K562 (cell line): ENCODE measurements around the gene BRAT1. TPM values are rescaled to one million over a fixed set of nuclear protein-coding genes. Genes with fewer than 3 reads are reported as not detected.

ENCODE experiments used
- ATAC-seq: fragments of 200-7000 bp; cut with Tn5 transposase; 3 replicates; pipeline ENCODE4 v1.9.1; 2020; ENCODE audit warnings: moderate library complexity
- BruUV-seq: library from RNA; stranded (reverse); fragments of 400-500 nt; replicated peaks from 2 replicates; lab custom pipeline; 2021; lab: Mats Ljungman, UMichigan
- CTCF ChIA-PET: fragments of 300-600 bp; formaldehyde crosslinking; extraction: SDS; loops from one replicate; lab custom pipeline; 2021; ENCODE audit warnings: low intra/inter-chr PET ratio; lab: Yijun Ruan, JAX
- POLR2A ChIA-PET: fragments of 300-600, 350-650 bp; sonication (Branson Sonifier 250); formaldehyde crosslinking; extraction: SDS; loops from one replicate; lab custom pipeline; 2021; ENCODE audit warnings: antibody characterized with exemption, inconsistent platforms; lab: Yijun Ruan, JAX
- DNase-seq, 4 experiments: peaks; one replicate each; pipeline versions ENCODE4 v3.0.0 to v3.0.0-alpha.2; 2011 to 2018; ENCODE audit warnings: low spot score in 3 of 4, mixed read lengths in 3 of 4; ENCODE audit errors: extremely low read depth in 1 of 4
- FAIRE-seq: peaks from 2 replicates; lab custom pipeline; 2011; peaks lifted over from hg19 to GRCh38; lab: Jason Lieb, UNC
- H2AFZ ChIP-seq: 2 replicates; pipeline ENCODE4 v1.6.0; 2011; ENCODE audit warnings: low read depth, low read length, control low read depth, inconsistent platforms
- H3K27ac ChIP-seq: fragments of 200-600 bp; 3 replicates; pipeline ENCODE4 v1.8.0; 2011; ENCODE audit warnings: low read depth, mild to moderate bottlenecking, control low read depth, inconsistent platforms, low read length, moderate library complexity, mixed read lengths; ENCODE audit errors: extremely low read depth
- H3K27me3 ChIP-seq, 2 experiments: fragments of 300-600 bp in 1 of 2; 2 replicates in 1 of 2; 3 replicates in 1 of 2; pipeline versions ENCODE4 v1.6.0 to v1.8.0; 2011; ENCODE audit warnings: inconsistent platforms in 2 of 2, low read length in 2 of 2, mild to moderate bottlenecking in 1 of 2, mixed read lengths in 1 of 2, moderate library complexity in 1 of 2; ENCODE audit not compliant: control insufficient read depth in 2 of 2, insufficient read depth in 2 of 2
- H3K36me3 ChIP-seq: fragments of 300-600 bp; 3 replicates; pipeline ENCODE4 v1.8.0; 2011; ENCODE audit warnings: mild to moderate bottlenecking, low read length, inconsistent platforms; ENCODE audit not compliant: control insufficient read depth, insufficient read depth
- H3K4me1 ChIP-seq, 2 experiments: fragments of 200-600 bp in 1 of 2; replicated peaks in 1 of 2; 2 replicates in 1 of 2; 3 replicates in 1 of 2; pipeline versions ENCODE4 v1.5.1 to v1.8.0; 2011; ENCODE audit warnings: inconsistent platforms in 2 of 2, low read length in 2 of 2, mild to moderate bottlenecking in 1 of 2, mixed read lengths in 1 of 2, moderate library complexity in 1 of 2; ENCODE audit not compliant: control insufficient read depth in 2 of 2, insufficient read depth in 2 of 2
- H3K4me2 ChIP-seq: 2 replicates; pipeline ENCODE4 v1.6.1; 2011; ENCODE audit warnings: low read length, control low read depth, inconsistent platforms, mixed read lengths; ENCODE audit not compliant: insufficient read depth
- H3K4me3 ChIP-seq: fragments of 200-600 bp; sonication (generic), shearing (Covaris generic); 2 replicates; pipeline ENCODE4 v1.5.1; 2016; ENCODE audit warnings: control low read depth, inconsistent platforms
- H3K79me2 ChIP-seq: fragments of 200-600 bp; 3 replicates; pipeline ENCODE4 v1.8.0; 2011; ENCODE audit warnings: low read length, inconsistent platforms; ENCODE audit not compliant: control insufficient read depth, insufficient read depth
- H3K9ac ChIP-seq, 2 experiments: 2 replicates each; pipeline versions ENCODE4 v1.6.0 to v1.6.1; 2011; ENCODE audit warnings: low read depth in 2 of 2, low read length in 2 of 2, control low read depth in 1 of 2, inconsistent platforms in 1 of 2, mild to moderate bottlenecking in 1 of 2, mixed read lengths in 1 of 2; ENCODE audit not compliant: insufficient read depth in 1 of 2
- H3K9me1 ChIP-seq: one replicate; pipeline ENCODE4 v1.6.0; 2011; ENCODE audit warnings: inconsistent platforms, mild to moderate bottlenecking, low read length, moderate library complexity; ENCODE audit not compliant: control insufficient read depth, insufficient read depth
- H3K9me3 ChIP-seq: replicated peaks from 2 replicates; pipeline ENCODE4 v1.5.1; 2011; ENCODE audit warnings: low read depth, low read length, inconsistent platforms; ENCODE audit not compliant: control insufficient read depth, insufficient read depth
- H4K20me1 ChIP-seq: replicated peaks from 2 replicates; pipeline ENCODE4 v1.6.1; 2011; ENCODE audit warnings: low read length, inconsistent platforms, mixed read lengths; ENCODE audit not compliant: control insufficient read depth, insufficient read depth
- CBX3 ChIP-seq, 2 experiments: IDR thresholded peaks; 1 replicate in 1 of 2; 2 replicates in 1 of 2; pipeline ENCODE4 v1.6.1; 2012; ENCODE audit warnings: inconsistent platforms in 2 of 2, low read length in 2 of 2, borderline replicate concordance in 1 of 2, control low read depth in 1 of 2
- E2F6 ChIP-seq, 2 experiments: IDR thresholded peaks; 2 replicates each; pipeline ENCODE4 v1.6.1; 2011; ENCODE audit warnings: borderline replicate concordance in 1 of 2, control low read depth in 1 of 2, low read depth in 1 of 2, low read length in 1 of 2, mild to moderate bottlenecking in 1 of 2, mixed read lengths in 1 of 2, moderate library complexity in 1 of 2; ENCODE audit not compliant: insufficient read depth in 1 of 2, insufficient read length in 1 of 2, poor library complexity in 1 of 2, severe bottlenecking in 1 of 2; ENCODE audit errors: extremely low read depth in 1 of 2
- EGR1 ChIP-seq: fragments of 450-650 bp; conservative IDR thresholded peaks from 2 replicates; pipeline ENCODE4 v1.6.1; 2017; ENCODE audit warnings: mild to moderate bottlenecking
- HDAC2 ChIP-seq: fragments of 450-650 bp; IDR thresholded peaks from 2 replicates; pipeline ENCODE4 v1.6.1; 2016; ENCODE audit warnings: mild to moderate bottlenecking
- KDM1A ChIP-seq, 2 experiments: fragments of 450-650 bp; IDR thresholded peaks; 2 replicates each; pipeline ENCODE4 v1.6.1; 2016; ENCODE audit warnings: mild to moderate bottlenecking in 2 of 2
- LARP7 ChIP-seq: fragments of 450-650 bp; IDR thresholded peaks from 2 replicates; pipeline ENCODE4 v1.6.1; 2016
- NBN ChIP-seq: fragments of 450-650 bp; IDR thresholded peaks from 2 replicates; pipeline ENCODE4 v1.6.1; 2016; ENCODE audit warnings: low read depth, mild to moderate bottlenecking
- NFYB ChIP-seq: IDR thresholded peaks from 2 replicates; pipeline ENCODE4 v1.6.1; 2011; ENCODE audit warnings: mild to moderate bottlenecking, moderate library complexity; ENCODE audit not compliant: insufficient read length; ENCODE audit errors: extremely low read depth
- SAP30 ChIP-seq: fragments of 200-600 bp; sonication (generic); IDR thresholded peaks from 2 replicates; pipeline ENCODE4 v1.6.1; 2012; ENCODE audit warnings: borderline replicate concordance, low read depth, mild to moderate bottlenecking, moderate library complexity, low read length, control low read depth, inconsistent platforms; ENCODE audit not compliant: insufficient read depth, poor library complexity, severe bottlenecking
- SREBF2 ChIP-seq: sonication (generic); formaldehyde crosslinking; IDR thresholded peaks from 2 replicates; pipeline ENCODE4 v1.4.0; 2020; ENCODE audit warnings: mild to moderate bottlenecking, missing genetic modification reagents
- UBTF ChIP-seq, 2 experiments: IDR thresholded peaks; 2 replicates each; pipeline ENCODE4 v1.6.1; 2012; ENCODE audit warnings: improper control_type of control experiment in 2 of 2, low read depth in 2 of 2, low read length in 2 of 2, borderline replicate concordance in 1 of 2
- ZBTB8A ChIP-seq: fragments of 450-650 bp; IDR thresholded peaks from 2 replicates; pipeline ENCODE4 v1.6.1; 2018; ENCODE audit warnings: mild to moderate bottlenecking, moderate library complexity; ENCODE audit not compliant: partially characterized antibody
- ZNF263 ChIP-seq: sonication (generic); formaldehyde crosslinking; IDR thresholded peaks from 2 replicates; pipeline ENCODE4 v1.8.0; 2022; ENCODE audit warnings: mild to moderate bottlenecking, missing genetic modification reagents, borderline replicate concordance
- ZNF507 ChIP-seq: conservative IDR thresholded peaks from 2 replicates; pipeline ENCODE4 v1.6.1; 2017; ENCODE audit warnings: missing genetic modification characterization, missing compliant biosample characterization
- ZNF778 ChIP-seq: fragments of 450-650 bp; formaldehyde crosslinking; IDR thresholded peaks from 2 replicates; pipeline ENCODE4 v1.4.0; 2020; ENCODE audit warnings: mild to moderate bottlenecking, moderate library complexity
- WGBS: fragments of 100-300 bp; shearing (Covaris generic); methylation state at CpG from one replicate; pipeline ENCODE4 v1.1.6; 2016; ENCODE audit warnings: low coverage, mixed read lengths; ENCODE audit not compliant: insufficient coverage; ENCODE audit errors: missing lambda C conversion rate; 5-methylcytosine and 5-hydroxymethylcytosine counted together
- in situ Hi-C: fragments of 300-500 bp; cut with MboI; formaldehyde crosslinking; loops from 4 replicates; pipeline ENCODE4 v1.15.0; 2018; ENCODE audit warnings: inconsistent platforms, mixed read lengths
- intact Hi-C: fragments of 100-400 bp; cut with micrococcal nuclease; formaldehyde crosslinking; loops from 2 replicates; pipeline ENCODE4 v1.14.2; 2022
- polyA plus RNA-seq, 8 experiments: library from polyadenylated mRNA; depleted of rRNA in 4 of 8; stranded (reverse) in 5 of 8; unstranded in 3 of 8; fragments of >200 nt; fragmentation: Nextera tagmentation in 2 of 8; fragmentation: Illumina TruSeq in 1 of 8; extraction: Ambion mirVana in 2 of 8; extraction: Trizol in 1 of 8; gene quantifications; 2 replicates each; pipeline versions ENCODE4 v1.2.1 to v1.2.3, GENCODE V29; 2011 to 2014; ENCODE audit warnings: inconsistent platforms in 1 of 8, missing spikeins in 1 of 8
- total RNA-seq, 7 experiments: library from RNA; depleted of rRNA in 6 of 7; stranded (reverse); fragments of >200 nt in 6 of 7; fragmentation: Illumina TruSeq in 2 of 7; extraction: Trizol in 2 of 7; gene quantifications; 2 replicates each; pipeline versions ENCODE4 v1.2.1 to v1.2.3, GENCODE V29; 2011 to 2021; ENCODE audit warnings: low replicate concordance in 1 of 7

BRAT1 gene
- total and polyA plus RNA-seq, 9 of the 15 experiments (the other 6 are each of a cell fraction or from before 2014, with no cell fraction given), result 0.13 to 49.6 (median 10.5) TPM

GRCh38 chr7:2586326-2587020 lies 31.1 kb upstream of the BRAT1 start:
- BruUV-seq, result no TSS peak
- Histone ChIP-seq H2AFZ (no peak overlapping the region), H3K9me3 (no peaks in the 10 kb centered on the region), H3K9ac (peak overlapping the region in 1 of 2 experiments; percentile 74; a peak in 1 of 4 replicates), H3K36me3 (peaks cover 7% of the 10 kb centered on the region; the same call in 1 of the 3 replicates), H3K27me3 (no peaks in the 10 kb centered on the region), H3K79me2 (no peaks in the 10 kb centered on the region), H3K9me1 (no peaks in the 10 kb centered on the region), H3K4me3 (no peak overlapping the region), H4K20me1 (no peaks in the 10 kb centered on the region), H3K4me1 (peaks cover 0 to 18% of the 10 kb centered on the region in 2 experiments; a peak in 2 of 5 replicates), H3K4me2 (no peak overlapping the region), H3K27ac (no peak overlapping the region)
- FAIRE-seq, result no peak
- in situ Hi-C loops, result no loop called here
- intact Hi-C loops, result no loop called here
- DNase-seq, result no peak
- CTCF ChIA-PET, result no interaction called here
- TF ChIP-seq CBX3 (IDR thresholded peaks at IDR 0.05; ENCODE audit: borderline replicate concordance in 1 of 2, low read length in 2 of 2), result no peak
- no peak for TF ChIP-seq NFYB
- no peak for TF ChIP-seq NBN
- TF ChIP-seq HDAC2, result no peak
- TF ChIP-seq EGR1, result no peak
- TF ChIP-seq ZNF507, result no peak
- no peak for TF ChIP-seq LARP7
- no peak for TF ChIP-seq SAP30
- no peak for TF ChIP-seq ZBTB8A
- no peak for TF ChIP-seq E2F6 (IDR thresholded peaks at IDR 0.05; ENCODE audit: borderline replicate concordance in 1 of 2, extremely low read depth in 1 of 2, insufficient read depth in 1 of 2, insufficient read length in 1 of 2, low read depth in 1 of 2, low read length in 1 of 2, poor library complexity in 1 of 2, severe bottlenecking in 1 of 2)
- TF ChIP-seq UBTF (IDR thresholded peaks at IDR 0.05; ENCODE audit: borderline replicate concordance in 1 of 2, low read depth in 2 of 2, low read length in 2 of 2), result no peak
- no peak for TF ChIP-seq ZNF263 (CRISPR knock-in tag)
- no peak for TF ChIP-seq ZNF778 (CRISPR knock-in tag)
- TF ChIP-seq SREBF2 (CRISPR knock-in tag), result no peak
- no peak for TF ChIP-seq KDM1A (IDR thresholded peaks at IDR 0.05)
- POLR2A ChIA-PET, result interaction anchor here (0.6 to 1.5 kb wide), 3 partner anchors 11 to 25 kb away, joined by 3 to 8 read pairs (median 3); no protein-coding TSS in a partner anchor
- 75% methylated on average over 20 of the region's 24 CpGs for WGBS
- no peak for ATAC-seq
